T-cell (primary cell): ENCODE data around the gene VTI1A. TPM values are rescaled to one million over a fixed set of nuclear protein-coding genes. Genes with fewer than 3 reads are reported as not detected.
"Not testable (repeated sequence)": the region's sequence is repeated elsewhere in the genome, so short reads cannot be mapped to it uniquely, and the experiment has no call there.

ENCODE experiments used
- ATAC-seq, 4 experiments: fragments of 200-7000 bp in 3 of 4; fragments of 150-1000 bp in 1 of 4; cut with Tn5 transposase; replicated peaks in 1 of 4; 1 replicate in 3 of 4; 2 replicates in 1 of 4; pipeline ENCODE4 v1.10.0; 2021; ENCODE audit warnings: moderate library complexity in 3 of 4, mild to moderate bottlenecking in 2 of 4, moderate number of reproducible peaks in 1 of 4
- CTCF ChIA-PET, 2 donors: fragments of 300-600 bp; sonication (Branson Sonifier 250); formaldehyde crosslinking; loops; one replicate each; lab custom pipeline; 2022; ENCODE audit warnings: antibody characterized with exemption in 2 of 2; lab: Charles Lee
- POLR2A ChIA-PET, 2 donors: fragments of 300-600 bp; sonication (Branson Sonifier 250); formaldehyde crosslinking; loops; one replicate each; lab custom pipeline; 2022; ENCODE audit warnings: antibody characterized with exemption in 2 of 2; lab: Charles Lee
- DNase-seq, 35 experiments: peaks; one replicate each; pipeline versions ENCODE4 v3.0.0 to v3.0.0-alpha.2; 2013 to 2023
- H3K27ac ChIP-seq: one replicate; pipeline ENCODE4 v1.5.1; 2013; ENCODE audit warnings: low read length
- H3K27me3 ChIP-seq, 2 experiments: replicated peaks in 1 of 2; 1 replicate in 1 of 2; 2 replicates in 1 of 2; pipeline versions ENCODE4 v1.6.1 to v1.7.0; 2013; ENCODE audit warnings: low read length in 1 of 2, mixed read lengths in 1 of 2; ENCODE audit not compliant: control insufficient read depth in 2 of 2, insufficient read depth in 2 of 2; ENCODE audit errors: extremely low read depth in 1 of 2
- H3K36me3 ChIP-seq, 2 donors: 1 replicate in 1 of 2; 2 replicates in 1 of 2; pipeline versions ENCODE4 v1.6.1 to v1.7.0; 2013; ENCODE audit warnings: low read length in 1 of 2; ENCODE audit not compliant: control insufficient read depth in 2 of 2, insufficient read depth in 1 of 2; ENCODE audit errors: extremely low read depth in 1 of 2
- H3K4me1 ChIP-seq, 2 experiments: 1 replicate in 1 of 2; 2 replicates in 1 of 2; pipeline versions ENCODE4 v1.6.1 to v1.7.0; 2013; ENCODE audit warnings: low read length in 2 of 2, mixed read lengths in 1 of 2; ENCODE audit not compliant: insufficient read depth in 2 of 2, control insufficient read depth in 1 of 2; ENCODE audit errors: extremely low read depth in 1 of 2
- H3K4me3 ChIP-seq, 2 donors: 1 replicate in 1 of 2; 2 replicates in 1 of 2; pipeline versions ENCODE4 v1.5.1 to v1.7.0; 2013; ENCODE audit warnings: mild to moderate bottlenecking in 2 of 2, low read length in 1 of 2, moderate library complexity in 1 of 2; ENCODE audit not compliant: control insufficient read depth in 1 of 2; ENCODE audit errors: extremely low read depth in 1 of 2
- H3K9me3 ChIP-seq: 2 replicates; pipeline ENCODE4 v1.7.0; 2013
- H3K27ac Mint-ChIP-seq, 2 donors: one replicate each; pipeline ENCODE4 v1.8.0; 2020 to 2021; ENCODE audit warnings: mild to moderate bottlenecking in 2 of 2, mixed read lengths in 2 of 2
- H3K27me3 Mint-ChIP-seq, 2 donors: one replicate each; pipeline ENCODE4 v1.8.0; 2021 to 2022; ENCODE audit warnings: mixed read lengths in 2 of 2
- H3K36me3 Mint-ChIP-seq: one replicate; pipeline ENCODE4 v1.8.0; 2021; ENCODE audit warnings: mixed read lengths
- H3K4me1 Mint-ChIP-seq, 3 donors: one replicate each; pipeline ENCODE4 v1.8.0; 2020 to 2022; ENCODE audit warnings: mixed read lengths in 3 of 3, mild to moderate bottlenecking in 1 of 3
- H3K4me3 Mint-ChIP-seq, 3 donors: one replicate each; pipeline ENCODE4 v1.8.0; 2020 to 2022; ENCODE audit warnings: mild to moderate bottlenecking in 3 of 3, mixed read lengths in 3 of 3, moderate library complexity in 3 of 3
- H3K9me3 Mint-ChIP-seq, 3 donors: one replicate each; pipeline ENCODE4 v1.8.0; 2020 to 2022; ENCODE audit warnings: mixed read lengths in 3 of 3
- WGBS: methylation state at CpG from one replicate; pipeline ENCODE4 v1.1.5; 2013; ENCODE audit warnings: missing lambda C conversion rate; ENCODE audit not compliant: insufficient coverage; 5-methylcytosine and 5-hydroxymethylcytosine counted together
- total RNA-seq, 35 experiments: library from RNA in 6 of 35; stranded (reverse) in 6 of 35; fragments of 120-200 nt in 1 of 35; gene quantifications; one replicate each; pipeline versions ENCODE4 v1.2.1 to v1.2.4 and lab custom pipeline; 2013 to 2026

Gene VTI1A
- total RNA-seq, 5 donors from 2014 or later (not counting 1 experiment from before 2014, with no cell fraction given): 41.3 to 53.6 (median 43.5) TPM

GRCh38 chr10:112590786-112591185, 143.8 kb downstream of the VTI1A start:
- POLR2A ChIA-PET, H3K36me3 ChIP-seq, H3K4me3 ChIP-seq, H3K27ac Mint-ChIP-seq, ATAC-seq, H3K27ac ChIP-seq, H3K9me3 ChIP-seq, H3K27me3 ChIP-seq, H3K4me1 Mint-ChIP-seq, H3K9me3 Mint-ChIP-seq, H3K4me3 Mint-ChIP-seq, DNase-seq, H3K27me3 Mint-ChIP-seq, H3K4me1 ChIP-seq: not testable (repeated sequence)
- WGBS: 100% methylated on average over 6 of the region's 7 CpGs
- CTCF ChIA-PET: interaction anchor here in 1 of 2 donors (0.5 to 0.9 kb wide), 2 partner anchors 119 to 191 kb away, joined by 3 read pairs; no protein-coding TSS in a partner anchor
- H3K36me3 Mint-ChIP-seq: peaks cover 45% of the 10 kb centered on the region

GRCh38 chr10:112593023-112593422, 146.0 kb downstream of the VTI1A start:
- no peaks in the 10 kb centered on the region for H3K9me3 ChIP-seq
- H3K4me3 ChIP-seq: no peak overlapping the region
- H3K27me3 Mint-ChIP-seq: no peaks in the 10 kb centered on the region
- 100% methylated on average over 1 of the region's 5 CpGs for WGBS
- H3K4me1 ChIP-seq: no peaks in the 10 kb centered on the region
- H3K4me3 Mint-ChIP-seq: no peak overlapping the region
- POLR2A ChIA-PET: no interaction called here
- ATAC-seq: no peak
- DNase-seq: no peak
- no peaks in the 10 kb centered on the region for H3K4me1 Mint-ChIP-seq
- H3K27me3 ChIP-seq: no peaks in the 10 kb centered on the region
- no peak overlapping the region for H3K27ac Mint-ChIP-seq
- no peak overlapping the region for H3K27ac ChIP-seq
- CTCF ChIA-PET: no interaction called here
- peaks cover 39% of the 10 kb centered on the region for H3K36me3 Mint-ChIP-seq
- no peaks in the 10 kb centered on the region for H3K9me3 Mint-ChIP-seq
- peaks cover 0 to 4% of the 10 kb centered on the region in 2 donors for H3K36me3 ChIP-seq

GRCh38 chr10:112601214-112602090, 154.4 kb downstream of the VTI1A start:
- WGBS: no CpG with 5 or more reads among the region's 4 CpGs
- Histone ChIP-seq H3K27ac (no peak overlapping the region), H3K27me3 (no peaks in the 10 kb centered on the region), H3K4me3 (no peak overlapping the region), H3K9me3 (no peaks in the 10 kb centered on the region), H3K4me1 (no peaks in the 10 kb centered on the region), H3K36me3 (peaks cover 5 to 6% of the 10 kb centered on the region in 2 donors)
- DNase-seq (no peak), ATAC-seq (no peak)
- Mint-ChIP-seq H3K9me3 (no peaks in the 10 kb centered on the region), H3K36me3 (peaks cover 37% of the 10 kb centered on the region), H3K4me3 (no peak overlapping the region), H3K4me1 (no peaks in the 10 kb centered on the region), H3K27ac (no peak overlapping the region), H3K27me3 (no peaks in the 10 kb centered on the region)
- CTCF ChIA-PET: no interaction called here
- POLR2A ChIA-PET: no interaction called here

- H3K4me1 ChIP-seq: no peaks in the 10 kb centered on the region
- H3K4me3 Mint-ChIP-seq: no peak overlapping the region
- H3K4me1 Mint-ChIP-seq: no peaks in the 10 kb centered on the region
- no peak overlapping the region for H3K27ac Mint-ChIP-seq
- H3K9me3 Mint-ChIP-seq: no peaks in the 10 kb centered on the region
- DNase-seq: no peak
- ChIA-PET CTCF (no interaction called here), POLR2A (no interaction called here)
- no peak for ATAC-seq
- H3K27me3 Mint-ChIP-seq: no peaks in the 10 kb centered on the region
- H3K9me3 ChIP-seq: no peaks in the 10 kb centered on the region
- H3K27me3 ChIP-seq: no peaks in the 10 kb centered on the region
- H3K36me3 ChIP-seq: peaks cover 5 to 6% of the 10 kb centered on the region in 2 donors
- H3K36me3 Mint-ChIP-seq: peaks cover 51% of the 10 kb centered on the region
- no peak overlapping the region for H3K4me3 ChIP-seq
- 100% methylated on average over 1 of the region's 2 CpGs for WGBS
- no peak overlapping the region for H3K27ac ChIP-seq
Measured at GRCh38 chr10:112603062-112603461, 156.0 kb downstream of the VTI1A start.

- no peak overlapping the region for H3K4me3 ChIP-seq
- 60% methylated on average over 1 of the region's 5 CpGs for WGBS
- H3K27ac ChIP-seq: no peak overlapping the region
- Mint-ChIP-seq H3K9me3 (no peaks in the 10 kb centered on the region), H3K4me1 (no peaks in the 10 kb centered on the region), H3K36me3 (peaks cover 42% of the 10 kb centered on the region), H3K27ac (no peak overlapping the region), H3K4me3 (no peak overlapping the region), H3K27me3 (no peaks in the 10 kb centered on the region)
- CTCF ChIA-PET: no interaction called here
- no peaks in the 10 kb centered on the region for H3K9me3 ChIP-seq
- no peaks in the 10 kb centered on the region for H3K27me3 ChIP-seq
- peaks cover 5 to 6% of the 10 kb centered on the region in 2 donors for H3K36me3 ChIP-seq
- POLR2A ChIA-PET: no interaction called here
- no peak for ATAC-seq
- H3K4me1 ChIP-seq: no peaks in the 10 kb centered on the region
- DNase-seq: no peak
Measured at GRCh38 chr10:112605063-112605462, 158.0 kb downstream of the VTI1A start.

GRCh38 chr10:112607506-112607905, 160.5 kb downstream of the VTI1A start:
- ChIA-PET CTCF (no interaction called here), POLR2A (interaction anchor here in 1 of 2 donors (0.6 kb wide), 1 partner anchor 609 kb away, joined by 4 read pairs; no protein-coding TSS in a partner anchor)
- Histone ChIP-seq H3K36me3 (peaks cover 5 to 6% of the 10 kb centered on the region in 2 donors), H3K4me1 (no peaks in the 10 kb centered on the region), H3K4me3 (no peak overlapping the region), H3K27ac (no peak overlapping the region), H3K9me3 (no peaks in the 10 kb centered on the region), H3K27me3 (no peaks in the 10 kb centered on the region)
- Mint-ChIP-seq H3K36me3 (peaks cover 52% of the 10 kb centered on the region), H3K9me3 (no peaks in the 10 kb centered on the region), H3K4me1 (no peaks in the 10 kb centered on the region), H3K4me3 (no peak overlapping the region), H3K27ac (no peak overlapping the region), H3K27me3 (no peaks in the 10 kb centered on the region)
- no peak for ATAC-seq
- no peak for DNase-seq
- WGBS: no CpG with 5 or more reads among the region's 2 CpGs
